ENCODE results near the gene BRD3OS.

Gene BRD3OS

DNA sequence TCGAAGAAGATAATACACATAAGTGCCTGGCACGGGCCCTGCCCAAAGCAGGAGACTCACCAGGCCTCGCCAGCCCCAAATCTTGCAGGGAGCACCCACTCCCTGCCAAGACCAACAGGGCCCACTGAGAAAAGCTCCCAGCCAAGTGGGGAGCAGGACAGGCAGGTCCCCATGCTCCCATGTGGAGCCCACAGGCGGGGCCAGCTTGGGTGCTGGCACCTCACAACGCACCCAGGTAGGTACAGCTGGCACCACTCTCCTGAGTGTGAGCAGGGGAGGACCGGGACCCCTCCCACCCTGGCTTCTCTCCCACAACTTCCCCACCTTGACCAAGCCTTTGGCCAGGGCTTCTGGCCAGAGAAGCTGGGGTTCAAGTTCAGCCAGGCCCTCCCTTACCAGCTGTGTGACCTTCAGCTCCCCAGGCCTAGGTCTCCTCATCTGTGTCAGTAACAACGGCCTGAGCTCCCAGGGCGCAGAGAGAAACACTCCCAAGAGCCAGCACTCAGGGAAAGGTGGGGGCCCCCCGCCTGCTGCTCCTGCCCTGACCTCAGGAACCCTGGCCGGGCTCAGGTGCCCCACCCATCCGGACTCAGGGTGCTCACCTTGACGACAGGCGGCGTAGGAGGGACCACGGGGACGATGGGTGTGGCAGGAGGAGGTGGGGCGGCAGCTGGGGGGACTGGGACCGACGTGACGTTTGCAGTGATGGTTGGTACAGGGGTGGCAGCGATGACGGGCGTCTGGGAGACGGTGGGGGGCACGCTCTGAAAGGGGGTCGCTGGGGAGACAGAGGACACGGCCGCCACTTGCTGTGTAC is 24.7 kb downstream of the BRD3OS start:
- no peak for DNase-seq (ENCODE audit: low read depth in 2 of 3, low spot score in 2 of 3)

DNA sequence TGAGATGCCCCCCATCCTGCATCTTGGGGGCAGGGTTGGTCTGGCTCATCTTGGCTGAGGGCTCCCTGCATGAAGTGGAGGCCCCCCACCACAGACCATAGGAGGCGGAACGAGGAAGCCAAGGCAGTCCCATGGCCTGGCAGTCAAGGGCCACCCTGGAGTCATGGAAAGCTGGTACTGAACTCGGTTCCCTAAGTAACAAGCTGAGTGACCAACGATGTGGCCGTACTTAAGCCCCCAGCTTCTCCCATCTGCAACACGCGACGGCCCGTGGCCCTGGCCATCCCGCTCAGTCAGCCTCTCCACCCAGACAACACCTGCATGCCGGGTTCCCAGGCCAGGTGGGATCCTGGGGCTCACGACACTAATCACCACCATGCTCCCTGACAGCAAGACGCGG is 25.4 kb downstream of the BRD3OS start:
- no peak for DNase-seq (ENCODE audit: low read depth in 2 of 3, low spot score in 2 of 3)

DNA sequence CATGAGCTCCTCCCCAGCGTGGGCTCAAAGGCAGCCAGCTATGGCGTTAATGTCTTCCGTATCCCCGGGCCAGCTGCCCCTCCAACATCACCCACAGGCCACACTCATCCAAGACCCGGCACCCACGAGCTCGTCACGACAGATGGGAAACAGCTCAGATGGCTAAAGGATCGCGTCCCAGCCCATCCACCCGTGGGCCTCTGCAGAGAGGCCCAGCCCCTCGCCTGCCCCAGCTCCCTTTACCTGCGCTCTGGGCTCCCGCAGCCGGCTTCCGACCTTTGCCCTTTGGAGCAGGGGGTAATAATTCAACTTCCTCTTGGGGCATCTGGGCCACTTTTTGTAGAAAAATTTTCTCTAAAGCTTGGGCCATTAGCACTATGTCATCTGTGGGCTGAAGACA is 26.0 kb downstream of the BRD3OS start:
- DNase-seq (ENCODE audit: low read depth in 2 of 3, low spot score in 2 of 3) = no peak

DNA sequence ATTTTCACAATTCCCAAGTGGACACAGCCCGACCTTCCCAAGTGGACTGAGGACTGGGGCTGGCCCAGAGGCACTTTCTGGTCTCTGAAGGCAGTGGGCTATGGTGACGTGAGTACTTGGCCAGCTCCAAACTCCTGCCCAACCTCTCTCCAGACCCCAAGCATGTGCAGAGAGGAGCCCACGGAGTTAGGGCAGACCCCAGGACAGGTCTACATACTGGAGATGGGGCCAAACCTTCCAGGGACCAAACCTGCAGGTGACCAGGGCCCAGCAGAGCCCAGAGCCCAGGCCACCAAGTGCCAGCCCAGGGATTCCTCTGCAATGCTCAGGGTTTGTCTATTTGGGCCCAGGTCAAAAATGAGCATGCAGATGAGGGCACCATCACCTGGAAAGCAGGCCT is 27.2 kb downstream of the BRD3OS start:
- DNase-seq (ENCODE audit: low read depth in 2 of 3, low spot score in 2 of 3) = no peak

DNA sequence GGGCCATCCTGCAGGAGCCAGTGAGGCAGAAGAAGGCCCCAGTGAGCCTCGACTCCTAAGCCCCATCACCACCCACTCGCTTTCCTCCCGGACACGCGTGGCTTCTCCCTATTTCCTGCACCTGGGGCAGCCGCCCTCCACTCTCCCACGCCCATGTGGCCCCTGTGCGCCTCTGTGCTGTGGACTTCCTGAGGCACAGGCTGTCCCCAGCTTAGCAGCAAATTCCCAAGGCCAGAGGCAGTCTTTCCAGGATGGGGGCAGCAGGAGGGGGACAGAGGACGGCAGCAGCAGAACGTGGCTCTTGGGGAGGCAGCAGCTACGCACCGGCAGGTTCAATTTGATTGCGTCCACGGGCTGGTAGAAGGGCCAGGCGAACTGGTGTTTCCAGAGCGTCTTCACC is 27.7 kb downstream of the BRD3OS start:
- no peak for DNase-seq (ENCODE audit: low read depth in 2 of 3, low spot score in 2 of 3)

GRCh38 chr9:134053401-134053871 is 28.2 kb downstream of the BRD3OS start:
- no peak for DNase-seq (ENCODE audit: low read depth in 2 of 3, low spot score in 2 of 3)

GRCh38 chr9:134053941-134054761 is 28.9 kb downstream of the BRD3OS start:
- no peak for DNase-seq (ENCODE audit: low read depth in 2 of 3, low spot score in 2 of 3)

DNA sequence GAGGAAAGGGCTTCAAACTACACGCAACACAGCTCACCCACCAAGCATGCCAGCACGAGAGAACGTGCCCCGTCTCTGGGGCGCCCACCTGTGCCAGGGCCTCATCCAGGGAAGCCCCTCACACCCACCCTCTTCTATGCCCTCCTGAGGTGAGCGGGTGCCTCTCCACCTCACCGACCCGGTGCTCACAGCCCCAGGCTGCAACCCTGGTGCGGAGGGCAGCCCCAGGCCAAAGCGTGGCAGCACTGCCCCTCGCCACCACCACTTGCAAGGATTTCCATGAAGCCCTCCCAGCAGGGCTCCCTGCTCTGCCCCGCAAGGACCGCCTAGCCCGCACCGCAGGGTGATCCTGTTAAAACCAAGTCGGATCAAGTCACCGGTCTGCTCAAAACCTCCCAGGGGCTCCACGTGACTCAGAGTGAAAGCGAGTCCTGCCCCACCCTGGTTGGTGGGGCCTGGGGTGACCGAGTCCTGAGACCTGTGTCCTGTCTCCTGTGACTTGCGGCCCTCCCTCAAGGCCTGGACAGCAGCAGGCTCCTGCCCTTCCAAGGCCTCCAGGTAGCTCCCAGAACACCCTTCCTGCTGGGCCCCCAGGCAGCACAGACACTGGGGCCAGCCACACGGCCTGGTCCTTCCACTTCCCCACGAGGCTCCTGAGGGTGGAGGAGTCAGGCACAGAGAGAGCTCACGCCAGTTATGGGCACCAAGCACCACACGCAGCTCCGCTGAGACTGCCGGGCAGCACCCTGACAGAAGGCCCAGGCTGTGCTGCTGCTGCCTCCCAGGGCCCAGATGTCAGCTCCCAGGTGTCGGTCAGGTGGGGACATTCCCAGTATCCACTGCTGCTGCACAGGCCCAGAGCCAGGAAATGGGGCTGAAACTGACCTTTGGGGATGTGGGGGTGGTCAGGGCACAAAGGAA is 29.9 kb downstream of the BRD3OS start:
- no peak for DNase-seq (ENCODE audit: low read depth in 2 of 3, low spot score in 2 of 3)

- no peak for DNase-seq (ENCODE audit: low read depth in 2 of 3, low spot score in 2 of 3)
Measured at GRCh38 chr9:134055981-134056461, 30.7 kb downstream of the BRD3OS start.

DNA sequence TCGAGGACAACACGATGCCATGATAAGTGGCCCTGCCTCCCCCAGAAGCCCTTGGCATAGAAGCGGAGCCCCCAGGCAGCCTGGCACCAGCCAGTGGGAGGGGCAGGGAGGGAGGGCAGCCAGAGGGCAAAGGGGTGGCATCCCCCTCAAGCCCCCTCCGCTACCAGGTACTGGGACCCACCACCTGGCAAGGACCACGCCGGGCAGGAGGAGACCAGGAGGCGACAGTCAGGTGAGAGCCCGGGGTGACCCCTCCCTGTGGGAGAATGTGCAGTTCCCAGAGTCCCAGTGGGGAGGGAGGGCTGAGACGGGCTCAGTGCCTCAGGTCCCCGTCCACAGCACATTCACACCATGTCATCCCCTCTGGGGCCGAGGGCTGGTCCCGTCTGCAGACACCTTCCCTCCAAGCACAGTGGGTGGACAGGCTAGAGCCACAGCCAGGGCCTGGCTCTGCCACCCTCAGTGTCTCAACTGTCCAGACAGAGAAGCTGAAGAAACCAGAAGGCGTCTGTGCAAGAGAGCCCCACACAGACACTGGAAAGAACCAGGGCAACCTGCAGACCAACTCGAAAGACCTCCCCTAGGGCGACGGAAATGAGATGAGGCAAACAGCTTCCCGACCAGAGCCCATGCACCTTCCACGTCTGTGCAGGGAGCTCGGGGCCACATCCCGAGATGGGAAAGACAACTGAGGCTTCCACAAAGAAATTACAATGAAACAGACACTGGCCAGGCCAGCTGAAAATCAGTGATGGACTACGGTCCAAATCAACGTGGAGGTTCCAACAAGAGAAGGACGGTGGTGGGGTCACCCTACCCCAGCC is 31.4 kb downstream of the BRD3OS start:
- DNase-seq (ENCODE audit: low read depth in 2 of 3, low spot score in 2 of 3) = no peak

DNA sequence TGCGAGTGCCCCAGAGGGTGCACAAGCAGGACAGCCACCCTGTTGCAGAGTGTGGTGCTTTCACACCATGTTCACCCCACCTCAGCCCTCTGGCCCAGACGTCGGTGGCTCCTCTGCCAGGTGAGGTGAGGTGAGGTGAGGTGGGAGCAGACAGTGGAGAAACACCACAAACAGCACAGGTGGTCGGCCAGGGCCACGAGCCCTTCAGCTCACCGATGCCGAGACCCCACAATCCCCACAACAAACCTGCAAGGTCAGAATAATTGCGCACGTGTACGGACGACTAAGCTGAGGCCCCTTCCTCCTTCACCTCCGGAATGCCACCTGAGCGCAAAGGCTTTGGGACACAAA is 32.0 kb downstream of the BRD3OS start:
- DNase-seq (ENCODE audit: low read depth in 2 of 3, low spot score in 2 of 3) = no peak

DNA sequence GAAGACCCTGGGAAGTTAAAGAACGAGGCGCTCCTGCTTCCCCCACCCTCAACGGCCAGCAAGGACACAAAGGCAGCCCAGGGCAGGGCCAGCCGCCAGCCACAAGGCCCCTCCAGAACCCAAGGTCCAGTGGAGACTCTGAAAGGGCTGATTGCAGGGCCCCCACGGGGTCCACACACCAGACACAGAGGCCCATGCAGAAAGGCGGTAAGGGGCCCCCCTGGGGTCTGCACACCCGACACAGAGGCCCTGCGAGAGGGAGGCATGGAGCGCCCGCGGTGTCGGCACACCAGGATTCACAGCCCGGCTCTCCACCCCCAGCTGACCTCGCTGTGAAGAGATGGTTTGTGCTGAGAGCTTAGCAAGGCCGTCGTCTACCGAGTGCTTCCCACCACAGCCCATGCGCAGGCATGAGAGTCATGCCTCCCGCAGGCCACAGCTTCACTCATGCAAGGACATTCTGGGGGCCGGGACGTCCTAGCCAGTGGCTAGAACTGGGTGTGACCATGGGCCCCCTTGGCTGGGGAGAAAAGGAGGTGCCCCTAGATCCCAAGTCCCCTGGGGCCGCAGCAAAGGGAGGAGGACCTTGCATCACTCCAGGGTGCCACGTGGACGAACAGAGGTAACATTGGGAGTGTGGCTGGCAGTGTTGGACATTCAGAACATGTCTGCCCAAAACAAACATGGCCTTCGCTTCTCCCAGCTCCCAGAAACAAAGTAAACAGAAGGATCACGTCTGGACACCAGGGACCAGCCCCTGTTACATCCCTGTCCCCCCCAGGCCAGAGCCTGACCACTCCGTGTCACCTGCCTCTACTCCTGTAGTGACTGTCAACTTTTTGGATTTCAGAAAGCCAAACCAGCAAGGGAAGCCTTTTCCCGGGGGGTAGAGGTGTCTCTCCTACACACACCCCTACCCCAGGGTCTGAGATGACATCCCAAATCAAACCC is 32.7 kb downstream of the BRD3OS start:
- DNase-seq (ENCODE audit: low read depth in 2 of 3, low spot score in 2 of 3) = no peak

DNA sequence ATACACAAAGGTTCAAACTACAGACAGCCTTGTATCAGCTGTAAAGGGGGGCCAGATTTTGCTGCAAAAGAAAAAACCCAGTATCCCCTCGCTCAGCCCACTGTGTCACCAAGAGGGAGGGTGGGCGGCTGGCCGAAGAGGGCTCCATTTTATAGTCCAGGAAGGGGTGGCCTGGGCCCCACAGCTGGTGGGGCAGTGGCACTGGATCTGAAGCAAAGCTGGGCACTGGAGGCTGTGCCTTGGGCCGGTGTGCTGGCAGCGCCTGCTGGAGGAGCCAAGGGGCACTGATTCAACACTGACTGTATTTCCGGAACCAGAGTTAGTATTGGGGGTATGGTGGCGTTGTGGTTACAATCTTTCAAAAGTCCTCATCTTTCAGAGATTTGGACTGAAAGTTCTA is 33.4 kb downstream of the BRD3OS start:
- DNase-seq (ENCODE audit: low read depth in 2 of 3, low spot score in 2 of 3) = no peak

DNA sequence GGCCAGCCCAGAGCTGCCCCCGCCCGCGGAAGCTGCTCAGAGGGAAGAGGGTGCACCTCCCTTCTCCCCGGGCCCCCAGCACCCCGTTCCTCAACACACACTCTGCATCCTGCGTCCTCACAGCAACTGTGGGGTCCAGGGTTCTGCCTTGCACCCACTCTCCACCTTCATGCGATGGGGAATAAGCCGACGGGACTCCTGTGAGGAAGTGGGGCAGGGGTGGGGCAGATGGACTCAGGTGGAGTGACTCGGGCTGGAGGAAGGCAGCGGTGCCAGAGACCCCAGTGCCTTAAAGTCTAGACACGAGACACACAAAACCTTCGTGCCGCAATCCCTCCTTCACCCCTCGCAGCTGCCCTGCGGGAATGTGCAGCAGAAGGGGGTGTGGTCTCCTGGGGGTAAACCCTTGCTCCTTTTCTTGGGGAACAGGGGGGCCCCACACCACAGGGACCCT is 33.9 kb downstream of the BRD3OS start:
- DNase-seq (ENCODE audit: low read depth in 2 of 3, low spot score in 2 of 3) = no peak

GRCh38 chr9:134059661-134060395 is 34.5 kb downstream of the BRD3OS start:
- DNase-seq (ENCODE audit: low read depth in 2 of 3, low spot score in 2 of 3) = no peak

DNA sequence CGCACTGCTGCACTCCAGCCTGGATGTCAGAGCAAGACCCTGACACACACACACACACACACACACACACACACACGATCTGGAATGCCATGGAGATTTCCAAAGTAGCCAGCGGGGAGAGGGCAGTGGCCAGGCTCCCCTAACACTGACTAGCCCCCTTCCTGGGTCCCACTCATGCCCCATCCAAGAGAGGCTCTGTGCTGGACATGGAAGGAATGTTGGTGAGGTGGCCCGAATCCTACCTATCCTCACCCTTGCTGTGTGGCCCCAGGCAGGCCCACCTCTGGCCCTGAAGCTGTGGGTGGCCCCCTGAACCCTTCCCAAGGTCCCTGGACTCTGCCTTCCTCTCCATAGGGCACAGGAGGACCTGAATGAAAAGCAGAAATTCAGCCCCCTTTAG is 35.3 kb downstream of the BRD3OS start:
- no peak for DNase-seq (ENCODE audit: low read depth in 2 of 3, low spot score in 2 of 3)

DNA sequence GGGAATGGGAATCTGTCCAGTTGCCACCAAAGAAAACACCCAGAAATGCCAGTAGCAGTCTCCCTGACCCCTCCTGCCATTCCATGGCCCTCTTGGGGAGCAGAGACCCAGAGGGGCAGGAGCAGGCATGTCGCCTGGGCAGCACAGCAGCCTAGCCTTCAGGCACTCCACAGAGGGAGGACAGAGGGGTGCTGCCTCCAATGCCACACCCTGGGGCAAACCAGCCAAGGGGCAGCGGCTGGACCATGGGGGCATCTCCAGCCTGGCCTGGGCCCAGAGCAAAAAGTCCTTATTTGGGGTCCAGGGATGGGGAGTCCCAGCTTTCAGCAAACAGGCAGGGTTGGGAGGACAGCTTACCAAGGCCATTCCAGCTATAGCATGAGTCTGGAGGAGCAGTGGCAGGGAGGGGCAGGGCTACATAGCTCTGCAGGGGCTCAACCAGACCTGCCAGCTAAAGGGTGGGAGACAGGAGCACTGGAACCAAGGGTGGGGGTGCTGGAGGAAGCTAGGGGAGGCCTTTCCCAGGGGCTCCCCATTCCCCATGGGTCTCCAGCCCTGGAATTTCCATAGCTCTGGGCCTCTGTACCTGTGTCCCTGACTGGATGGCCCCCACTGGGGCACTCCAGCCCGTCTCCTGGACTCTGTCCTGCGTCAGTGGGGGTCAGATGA is 35.9 kb downstream of the BRD3OS start:
- no peak for DNase-seq (ENCODE audit: low read depth in 2 of 3, low spot score in 2 of 3)
